H9 (cell line): Measurements from ENCODE around the gene CEP192. TPM values are rescaled to one million over a fixed set of nuclear protein-coding genes. Genes with fewer than 3 reads are reported as not detected.

Experiments
- DNase-seq: peaks from one replicate; pipeline ENCODE4 v3.0.0-alpha.2; 2017
- H2AFZ ChIP-seq: one replicate; pipeline ENCODE4 v1.6.1; 2013; ENCODE audit warnings: mild to moderate bottlenecking, low read length, control low read depth, moderate library complexity
- H2AK5ac ChIP-seq: 2 replicates; pipeline ENCODE4 v1.6.1; 2013; ENCODE audit warnings: low read length, control low read depth, mixed read lengths; ENCODE audit not compliant: insufficient read length
- H2BK120ac ChIP-seq: one replicate; pipeline ENCODE4 v1.6.1; 2013; ENCODE audit warnings: low read depth, mild to moderate bottlenecking, low read length, control low read depth, inconsistent platforms; ENCODE audit not compliant: poor library complexity, severe bottlenecking
- H2BK12ac ChIP-seq: 2 replicates; pipeline ENCODE4 v1.6.1; 2013; ENCODE audit warnings: low read length, control low read depth, mixed read lengths, low read depth; ENCODE audit not compliant: insufficient read length
- H2BK15ac ChIP-seq: 2 replicates; pipeline ENCODE4 v1.6.1; 2013; ENCODE audit warnings: low read depth, low read length, control low read depth
- H2BK20ac ChIP-seq: one replicate; pipeline ENCODE4 v1.6.1; 2013; ENCODE audit warnings: low read depth, mild to moderate bottlenecking, low read length, control low read depth, inconsistent platforms; ENCODE audit not compliant: poor library complexity, severe bottlenecking
- H2BK5ac ChIP-seq: 2 replicates; pipeline ENCODE4 v1.6.1; 2013; ENCODE audit warnings: low read length, control low read depth, mixed read lengths; ENCODE audit not compliant: insufficient read length
- H3K14ac ChIP-seq: 2 replicates; pipeline ENCODE4 v1.6.1; 2013; ENCODE audit warnings: low read length, control low read depth; ENCODE audit not compliant: insufficient read depth
- H3K18ac ChIP-seq: 2 replicates; pipeline ENCODE4 v1.6.1; 2013; ENCODE audit warnings: low read depth, mild to moderate bottlenecking, mixed read lengths, low read length, control low read depth; ENCODE audit not compliant: insufficient read length
- H3K23ac ChIP-seq: 2 replicates; pipeline ENCODE4 v1.6.1; 2013; ENCODE audit warnings: low read length, control low read depth, mixed read lengths, low read depth; ENCODE audit not compliant: insufficient read length
- H3K23me2 ChIP-seq: 2 replicates; pipeline ENCODE4 v1.6.1; 2013; ENCODE audit warnings: low read depth, mild to moderate bottlenecking, mixed read lengths, low read length, control low read depth; ENCODE audit not compliant: insufficient read length, poor library complexity, severe bottlenecking
- H3K27ac ChIP-seq: 2 replicates; pipeline ENCODE4 v1.5.1; 2013; ENCODE audit warnings: low read length, control low read depth, mixed read lengths, low read depth; ENCODE audit not compliant: insufficient read length
- H3K27me3 ChIP-seq: 2 replicates; pipeline ENCODE4 v1.6.1; 2013; ENCODE audit warnings: low read length, control low read depth, inconsistent platforms; ENCODE audit not compliant: insufficient read depth
- H3K4ac ChIP-seq: 2 replicates; pipeline ENCODE4 v1.6.1; 2013; ENCODE audit warnings: low read depth, mild to moderate bottlenecking, control low read depth, inconsistent platforms, low read length, moderate library complexity
- H3K4me1 ChIP-seq: 2 replicates; pipeline ENCODE4 v1.6.1; 2013; ENCODE audit warnings: low read length, control low read depth, inconsistent platforms; ENCODE audit not compliant: insufficient read depth
- H3K4me2 ChIP-seq: 2 replicates; pipeline ENCODE4 v1.6.1; 2013; ENCODE audit warnings: low read length, control low read depth, mixed read lengths; ENCODE audit not compliant: insufficient read length, insufficient read depth
- H3K56ac ChIP-seq: 2 replicates; pipeline ENCODE4 v1.6.1; 2013; ENCODE audit warnings: low read depth, mild to moderate bottlenecking, mixed read lengths, low read length, control low read depth; ENCODE audit not compliant: insufficient read length
- H3K79me1 ChIP-seq: 2 replicates; pipeline ENCODE4 v1.6.1; 2013; ENCODE audit warnings: low read depth, mild to moderate bottlenecking, moderate library complexity, low read length, control low read depth, inconsistent platforms; ENCODE audit not compliant: insufficient read depth, poor library complexity, severe bottlenecking
- H3K79me2 ChIP-seq: 2 replicates; pipeline ENCODE4 v1.6.1; 2013; ENCODE audit warnings: low read length, control low read depth, inconsistent platforms; ENCODE audit not compliant: insufficient read depth
- H3K9ac ChIP-seq: 2 replicates; pipeline ENCODE4 v1.6.1; 2013; ENCODE audit warnings: low read length, control low read depth, mixed read lengths; ENCODE audit not compliant: insufficient read length; ENCODE audit errors: extremely low read depth
- H3K9me3 ChIP-seq: one replicate; pipeline ENCODE4 v1.6.1; 2013; ENCODE audit warnings: low read depth, low read length, inconsistent platforms; ENCODE audit not compliant: control insufficient read depth
- H3T11ph ChIP-seq: one replicate; pipeline ENCODE4 v1.6.1; 2013; ENCODE audit warnings: mild to moderate bottlenecking, low read length, control low read depth, inconsistent platforms
- H4K20me1 ChIP-seq: one replicate; pipeline ENCODE4 v1.6.1; 2013; ENCODE audit not compliant: control insufficient read depth, insufficient read length, insufficient read depth
- H4K5ac ChIP-seq: 2 replicates; pipeline ENCODE4 v1.6.1; 2013; ENCODE audit warnings: low read depth, mild to moderate bottlenecking, mixed read lengths, low read length, control low read depth; ENCODE audit not compliant: insufficient read length
- H4K8ac ChIP-seq: replicated peaks from 2 replicates; pipeline ENCODE4 v1.6.1; 2013; ENCODE audit warnings: low read length, control low read depth, mixed read lengths, low read depth; ENCODE audit not compliant: insufficient read length
- H4K91ac ChIP-seq: 2 replicates; pipeline ENCODE4 v1.6.1; 2013; ENCODE audit warnings: low read depth, mild to moderate bottlenecking, moderate library complexity, mixed read lengths, low read length, control low read depth; ENCODE audit not compliant: insufficient read length
- H3K27ac Mint-ChIP-seq, 3 experiments: 2 replicates in 2 of 3; 3 replicates in 1 of 3; pipeline ENCODE4 v1.8.0; 2020 to 2021; ENCODE audit warnings: mixed read lengths in 3 of 3, mild to moderate bottlenecking in 1 of 3, moderate library complexity in 1 of 3
- H3K27me3 Mint-ChIP-seq: 2 replicates; pipeline ENCODE4 v1.8.0; 2021; ENCODE audit warnings: low read depth, mild to moderate bottlenecking, moderate library complexity, mixed read lengths
- H3K36me3 Mint-ChIP-seq, 3 experiments: 2 replicates in 2 of 3; 3 replicates in 1 of 3; pipeline ENCODE4 v1.8.0; 2020 to 2021; ENCODE audit warnings: low read depth in 3 of 3, mixed read lengths in 3 of 3; ENCODE audit not compliant: insufficient read depth in 1 of 3
- H3K4me1 Mint-ChIP-seq, 2 experiments: 2 replicates each; pipeline ENCODE4 v1.8.0; 2020; ENCODE audit warnings: mixed read lengths in 2 of 2
- H3K4me3 Mint-ChIP-seq, 2 experiments: 2 replicates in 1 of 2; 3 replicates in 1 of 2; pipeline ENCODE4 v1.8.0; 2020 to 2021; ENCODE audit warnings: mild to moderate bottlenecking in 2 of 2, mixed read lengths in 2 of 2, moderate library complexity in 1 of 2
- H3K9me3 Mint-ChIP-seq, 2 experiments: 2 replicates in 1 of 2; 3 replicates in 1 of 2; pipeline ENCODE4 v1.8.0; 2020; ENCODE audit warnings: mild to moderate bottlenecking in 2 of 2, mixed read lengths in 2 of 2, moderate library complexity in 1 of 2
- CTCF ChIP-seq: fragments of 200-600 bp; sonication (generic); conservative IDR thresholded peaks from 3 replicates; pipeline ENCODE4 v1.8.0; 2021; ENCODE audit warnings: antibody characterized with exemption, mild to moderate bottlenecking
- total RNA-seq: library from RNA; stranded (reverse); gene quantifications from 2 replicates; pipeline ENCODE4 v1.2.1, GENCODE V29; 2021

CEP192 gene
- total RNA-seq, 1 experiment from 2014 or later, result 23.5 TPM

GRCh38 chr18:13022644-13023043 lies 31.5 kb downstream of the CEP192 start:
- H2BK120ac ChIP-seq, result no peak overlapping the region
- no peak overlapping the region for H3K4me2 ChIP-seq
- H3K9ac ChIP-seq, result no peak overlapping the region
- H4K20me1 ChIP-seq, result no peaks in the 10 kb centered on the region
- H3K56ac ChIP-seq, result no peak overlapping the region
- Mint-ChIP-seq H3K4me1 (no peaks in the 10 kb centered on the region), H3K4me3 (no peak overlapping the region), H3K36me3 (peaks cover 27 to 68% (median 56%) of the 10 kb centered on the region in 3 experiments), H3K27ac (no peak overlapping the region), H3K27me3 (no peaks in the 10 kb centered on the region), H3K9me3 (peaks cover 0 to 3% of the 10 kb centered on the region in 2 experiments; a peak in 1 of 5 replicates)
- no peak overlapping the region for H4K5ac ChIP-seq
- H2AFZ ChIP-seq, result no peak overlapping the region
- H2BK20ac ChIP-seq, result no peak overlapping the region
- H2AK5ac ChIP-seq, result no peak overlapping the region
- H3K79me1 ChIP-seq, result no peaks in the 10 kb centered on the region
- TF ChIP-seq CTCF, result no peak
- no peak overlapping the region for H2BK12ac ChIP-seq
- H4K8ac ChIP-seq, result no peak overlapping the region
- no peaks in the 10 kb centered on the region for H3K9me3 ChIP-seq
- no peak overlapping the region for H3K27ac ChIP-seq
- no peaks in the 10 kb centered on the region for H3K23me2 ChIP-seq
- H2BK5ac ChIP-seq, result no peak overlapping the region
- H4K91ac ChIP-seq, result no peak overlapping the region
- DNase-seq, result no peak
- H3K23ac ChIP-seq, result no peak overlapping the region
- H3K4me1 ChIP-seq, result no peaks in the 10 kb centered on the region
- H3K27me3 ChIP-seq, result no peaks in the 10 kb centered on the region
- H3T11ph ChIP-seq, result no peak overlapping the region
- H3K79me2 ChIP-seq, result no peaks in the 10 kb centered on the region
- H2BK15ac ChIP-seq, result no peak overlapping the region
- no peak overlapping the region for H3K14ac ChIP-seq
- no peak overlapping the region for H3K4ac ChIP-seq
- H3K18ac ChIP-seq, result no peak overlapping the region
